Esophagus squamous epithelium (tissue), 4 donors: ENCODE results near the gene PDLIM5.

ENCODE experiments used
- CTCF ChIP-seq, 6 experiments: fragments of 450-650 bp in 4 of 6; fragments of 200-600 bp in 2 of 6; sonication (generic) in 2 of 6; IDR thresholded peaks; one replicate each; pipeline ENCODE4 v1.5.1; 2016 to 2019; ENCODE audit warnings: antibody characterized with exemption in 6 of 6, mild to moderate bottlenecking in 4 of 6, moderate library complexity in 4 of 6
- POLR2A ChIP-seq, 4 donors: fragments of 450-650 bp; IDR thresholded peaks; one replicate each; pipeline ENCODE4 v1.6.1; 2017; ENCODE audit warnings: antibody characterized with exemption in 4 of 4, mild to moderate bottlenecking in 4 of 4, moderate library complexity in 3 of 4

- TF ChIP-seq CTCF (IDR thresholded peaks at IDR 0.05): no peak
- TF ChIP-seq POLR2A (IDR thresholded peaks at IDR 0.05): no peak
Observed at GRCh38 chr4:94583914-94584641, 132.3 kb downstream of the PDLIM5 start.
